ENCODE measurements around the gene MKNK2.

GRCh38 chr19:2041683-2042484 is 9.2 kb downstream of the MKNK2 start:
- TF ChIP-seq CTCF (conservative IDR thresholded peaks at IDR 0.05 in 1 of 2, IDR thresholded peaks at IDR 0.05 in 1 of 2; ENCODE audit: low read depth in 1 of 2, low read length in 2 of 2): no peak
- TF ChIP-seq EZH2 (IDR thresholded peaks at IDR 0.05; ENCODE audit: low read length, missing control alignments): no peak

All from fibroblast of lung (primary cell).